ENCODE results near the gene EZR.

The EZR gene

DNA sequence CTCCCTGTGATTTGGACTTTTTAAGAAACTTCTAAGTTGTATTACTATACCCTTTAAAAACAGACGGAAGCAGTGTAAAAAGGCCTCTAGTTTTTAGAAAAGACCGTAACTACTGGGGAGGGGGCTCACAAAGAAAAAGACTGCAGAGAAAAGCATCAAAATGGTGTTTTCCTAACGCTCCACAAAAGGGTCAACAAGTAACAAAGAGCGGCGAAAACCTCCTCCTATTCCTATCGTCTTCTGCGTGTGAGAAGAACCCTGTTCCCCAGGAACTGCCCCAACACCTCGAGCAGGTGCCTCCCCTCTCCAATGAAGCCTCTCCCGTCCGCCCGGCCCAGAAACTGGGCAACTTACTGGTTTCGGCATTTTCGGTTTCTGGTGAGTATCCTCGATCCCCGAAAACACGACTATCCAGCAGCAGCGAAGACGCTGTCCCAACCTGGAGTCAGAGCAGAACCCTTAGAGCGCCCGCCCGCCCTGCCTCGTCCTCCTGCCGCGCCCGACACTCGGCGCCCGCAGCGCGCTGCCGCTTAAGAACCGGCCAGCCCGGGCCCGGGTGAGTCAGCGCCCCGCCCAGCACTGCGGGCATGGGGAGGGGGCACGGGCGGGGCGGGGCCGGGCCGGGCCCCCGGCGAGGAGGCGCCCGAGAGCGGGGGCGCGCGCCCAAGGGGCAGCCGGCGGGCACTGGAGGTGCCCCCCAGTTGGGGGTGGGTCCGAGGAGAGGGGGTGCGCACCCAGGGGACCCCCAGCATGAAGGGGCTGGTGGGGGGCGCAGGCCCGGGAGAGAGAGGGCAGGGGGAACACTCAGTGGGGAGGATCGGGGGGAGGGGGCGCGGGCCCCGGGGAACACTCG is 1.2 kb downstream of the EZR start:
- peak; percentile 85 for DNase-seq

DNA sequence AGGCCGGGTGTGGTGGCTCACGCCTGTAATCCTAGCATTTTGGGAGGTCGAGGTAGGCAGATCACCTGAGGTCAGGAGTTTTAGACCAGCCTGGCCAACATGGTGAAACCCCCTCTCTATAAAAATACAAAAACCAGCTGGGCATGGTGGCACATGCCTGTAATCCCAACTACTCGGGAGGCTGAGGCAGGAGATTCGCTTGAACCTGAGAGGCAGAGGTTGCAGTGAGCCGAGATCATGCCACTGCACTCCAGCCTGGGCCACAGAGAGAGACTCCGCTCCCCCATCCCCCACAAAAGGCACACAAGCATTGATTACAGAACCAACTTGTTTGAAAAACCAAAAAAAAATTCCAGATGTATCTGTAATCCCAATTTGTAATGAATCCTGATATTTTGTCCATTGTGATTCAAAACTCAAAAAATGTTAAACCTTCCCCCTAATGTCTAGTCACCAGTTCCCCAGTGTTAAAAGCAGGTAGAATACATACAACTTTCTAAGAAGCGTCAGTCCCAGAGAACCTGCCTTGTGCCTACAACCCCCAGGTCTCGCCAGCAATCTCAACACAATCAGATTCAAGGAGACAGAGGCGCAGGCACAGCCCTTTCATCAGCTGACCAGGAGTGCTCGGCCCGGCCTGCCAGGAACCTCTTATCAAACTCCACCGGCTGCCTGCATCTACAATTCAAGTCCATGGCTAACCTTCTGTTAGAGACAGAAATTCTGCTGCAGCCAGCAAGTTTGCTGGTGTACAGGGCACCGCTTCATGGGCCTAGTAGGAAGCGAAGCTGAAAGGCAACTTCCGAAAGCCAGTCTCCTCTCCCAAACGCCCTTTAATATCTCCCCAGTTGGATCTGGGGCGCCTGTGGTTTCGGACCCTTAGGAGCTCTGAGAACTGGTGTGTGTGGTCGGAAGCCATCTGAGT is 2.1 kb downstream of the EZR start:
- peak; percentile 53 to 63 for DNase-seq

DNA sequence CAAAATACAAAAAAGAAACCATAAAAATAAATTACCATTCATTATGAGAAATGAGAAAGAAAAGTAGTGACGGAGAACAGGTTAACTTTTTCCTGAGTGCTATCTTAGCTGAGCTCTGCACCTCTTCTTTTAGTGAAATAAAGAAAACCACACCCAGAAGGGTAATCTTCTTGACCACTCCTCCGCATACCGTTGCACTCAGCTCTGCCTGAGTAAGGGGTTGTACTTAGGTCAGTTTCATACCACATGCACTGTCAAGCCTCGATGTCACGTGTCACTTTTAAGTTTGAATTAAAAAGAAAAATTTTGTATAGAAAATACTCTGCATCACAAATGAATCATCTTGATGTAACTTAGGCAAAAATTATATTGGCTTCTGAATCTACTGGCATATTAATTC is 2.8 kb downstream of the EZR start:
- DNase-seq = peak in 1 of 2 donors; percentile 45

DNA sequence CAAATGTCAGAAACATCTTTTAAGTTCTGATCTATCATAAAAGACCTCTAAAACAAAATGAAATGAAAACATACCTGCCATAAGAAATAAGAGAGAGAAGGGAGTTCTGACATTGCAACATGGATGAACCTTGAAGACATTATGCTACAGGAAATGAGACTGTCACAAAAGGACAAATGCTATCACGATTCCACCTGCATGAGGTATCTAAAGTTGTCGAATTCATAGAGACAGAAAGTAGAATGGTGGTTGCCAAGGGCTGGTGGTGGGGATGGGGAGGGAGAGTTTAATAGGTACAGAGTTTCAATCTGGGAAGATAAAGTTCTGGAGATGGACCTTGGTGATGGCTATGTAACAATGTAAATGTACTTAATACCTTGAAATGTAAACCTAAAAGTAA is 3.3 kb downstream of the EZR start:
- DNase-seq = peak in 1 of 2 donors; percentile 41

DNA sequence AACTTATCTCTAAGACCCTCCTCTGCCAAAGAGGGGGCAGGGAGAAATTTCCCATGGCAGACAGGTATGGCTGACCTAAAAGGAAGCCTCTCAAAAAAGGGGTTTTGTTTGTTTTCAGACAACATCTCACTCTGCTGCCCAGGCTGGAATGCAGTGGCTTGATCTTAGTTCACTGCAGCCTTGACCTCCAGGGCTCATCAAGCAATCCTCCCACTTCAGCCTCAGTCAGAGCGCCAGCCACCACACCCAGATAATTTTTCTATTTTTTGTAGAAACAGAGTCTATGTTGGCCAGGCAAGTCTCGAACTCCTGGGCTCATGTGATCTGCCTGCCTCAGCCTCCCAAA is 3.8 kb downstream of the EZR start:
- DNase-seq = peak in 1 of 2 donors; percentile 34

DNA sequence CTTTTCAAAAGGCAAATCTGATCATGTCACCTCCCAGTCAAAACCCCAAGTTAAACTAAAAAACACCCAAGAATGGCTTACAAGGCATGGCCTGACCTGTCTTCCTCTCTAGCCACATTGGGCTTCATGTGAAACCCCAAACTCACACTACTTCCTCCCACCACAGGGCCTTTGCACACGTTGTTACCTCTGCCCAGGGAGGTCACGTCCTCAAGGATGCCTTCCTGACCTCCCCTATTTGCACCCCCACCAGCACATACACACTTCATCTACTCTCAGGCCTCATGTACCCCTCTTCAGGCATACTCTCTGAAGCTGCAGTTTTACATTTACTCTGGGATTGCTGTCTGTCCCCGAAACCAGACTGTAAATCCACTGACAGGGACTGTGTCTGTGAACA is 6.1 kb downstream of the EZR start:
- peak in 1 of 2 donors; percentile 56 for DNase-seq

DNA sequence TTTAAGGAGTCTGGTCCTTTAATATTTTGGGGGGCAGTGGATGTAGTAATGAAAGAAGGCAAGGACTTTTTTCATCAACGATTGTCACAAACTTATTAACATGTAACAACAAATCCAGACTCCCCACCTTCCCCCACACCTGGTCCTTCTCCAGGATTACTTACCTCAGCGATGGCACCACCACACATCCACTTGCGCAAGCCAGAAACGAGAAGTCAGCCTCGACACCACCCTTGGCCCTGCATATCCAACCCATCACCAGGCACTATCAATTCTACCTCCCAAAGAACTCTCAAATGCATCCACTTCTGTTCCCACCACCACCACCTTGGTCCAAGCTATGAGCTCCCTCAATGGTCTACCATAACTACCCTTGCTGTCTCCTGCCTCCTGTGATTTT is 6.6 kb downstream of the EZR start:
- DNase-seq = peak in 1 of 2 donors; percentile 32

DNA sequence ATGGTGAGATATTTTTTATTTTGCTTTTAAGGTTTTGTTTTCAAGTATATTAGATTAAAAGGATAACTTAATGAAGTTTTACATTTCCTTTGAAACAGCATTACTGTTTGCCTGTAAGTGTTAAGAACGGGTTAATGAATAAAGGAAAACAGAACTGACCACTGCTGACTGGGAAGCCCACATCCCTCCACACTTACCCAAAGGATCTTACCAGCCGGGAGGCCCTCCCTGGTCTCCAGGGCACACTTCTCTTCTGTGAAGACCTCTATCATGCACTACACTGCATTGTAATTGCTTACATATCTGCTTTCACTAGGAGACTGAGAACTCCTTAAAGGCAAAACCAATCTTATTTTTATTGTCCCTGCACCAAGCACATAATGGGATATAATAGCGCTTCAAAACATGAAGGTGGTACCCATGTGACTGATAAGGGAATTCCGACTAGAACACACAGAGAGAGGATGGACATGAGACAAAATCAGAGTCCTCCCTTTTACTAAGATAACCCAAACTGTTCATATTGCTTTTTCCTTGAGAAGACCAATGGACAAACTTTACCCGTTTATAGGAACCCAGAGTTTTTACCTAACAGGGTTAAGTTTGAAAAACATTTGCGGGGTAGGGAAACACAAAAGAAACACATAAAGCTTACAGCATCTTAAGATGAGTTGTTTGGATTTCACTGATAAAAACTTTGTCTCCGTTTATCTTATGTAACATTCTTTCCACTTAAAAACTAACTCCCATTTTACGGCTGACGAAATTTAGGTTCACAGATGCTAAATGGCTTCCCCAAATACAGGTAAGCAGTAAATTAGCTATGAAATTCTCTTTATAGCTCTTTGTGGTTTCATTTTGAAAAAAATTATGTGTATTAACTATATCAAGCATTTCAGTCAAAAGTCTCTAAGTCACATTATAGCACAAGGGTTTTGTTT is 8.7 kb downstream of the EZR start:
- peak in 1 of 2 donors; percentile 22 for DNase-seq

DNA sequence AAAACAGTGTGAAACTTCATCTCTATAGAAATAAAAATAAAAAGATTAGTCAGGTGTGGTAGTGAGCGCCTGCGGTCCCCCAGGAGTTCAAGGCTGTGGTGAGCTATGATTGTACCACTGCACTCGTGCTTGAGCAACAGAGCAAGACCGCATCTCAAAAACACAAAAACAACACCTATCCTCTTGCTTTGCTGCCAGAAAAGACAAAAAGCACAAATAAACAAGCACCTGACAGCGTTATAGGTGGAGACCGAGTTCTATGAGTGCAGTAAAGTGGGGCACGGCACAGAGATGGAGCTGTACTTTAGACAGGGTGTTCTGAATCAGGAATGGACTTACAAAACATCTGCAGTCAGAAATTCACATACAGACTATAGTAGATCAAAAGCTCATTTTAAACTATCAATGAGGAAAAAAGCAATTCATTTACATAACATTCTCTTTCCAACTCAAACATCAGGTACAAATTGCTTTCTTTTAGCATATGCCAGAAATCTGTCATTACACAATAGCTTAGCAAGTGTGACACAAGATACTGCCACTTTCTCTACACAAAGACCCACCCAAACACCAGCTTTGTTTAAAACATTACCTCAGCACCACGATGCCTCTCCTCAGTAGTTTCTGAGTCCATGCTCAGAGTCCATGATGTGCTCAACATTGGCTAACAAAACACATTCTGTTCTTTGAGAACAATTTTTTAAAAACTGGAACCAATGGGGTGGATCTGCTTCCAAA is 10.1 kb downstream of the EZR start:
- DNase-seq = peak; percentile 66 to 73

DNA sequence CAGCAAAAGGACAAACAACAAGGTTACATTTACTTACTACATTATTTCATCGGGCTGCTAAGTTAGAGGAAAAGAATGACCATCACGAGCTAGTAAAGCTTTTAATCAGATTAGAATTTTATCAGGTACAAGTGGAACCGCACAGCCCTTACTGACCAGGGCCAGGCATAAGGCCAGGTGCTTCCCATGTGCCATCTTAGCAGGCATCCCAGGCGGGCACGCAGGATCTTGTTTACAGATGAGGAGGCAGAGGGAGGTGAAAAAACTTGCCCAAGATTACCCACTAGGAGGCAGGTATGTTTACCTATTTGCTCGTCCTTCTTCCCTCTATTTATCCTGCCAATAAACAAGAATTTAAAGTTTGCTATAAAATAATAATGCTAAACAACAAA is 10.7 kb downstream of the EZR start:
- DNase-seq = peak in 1 of 2 donors; percentile 19

DNA sequence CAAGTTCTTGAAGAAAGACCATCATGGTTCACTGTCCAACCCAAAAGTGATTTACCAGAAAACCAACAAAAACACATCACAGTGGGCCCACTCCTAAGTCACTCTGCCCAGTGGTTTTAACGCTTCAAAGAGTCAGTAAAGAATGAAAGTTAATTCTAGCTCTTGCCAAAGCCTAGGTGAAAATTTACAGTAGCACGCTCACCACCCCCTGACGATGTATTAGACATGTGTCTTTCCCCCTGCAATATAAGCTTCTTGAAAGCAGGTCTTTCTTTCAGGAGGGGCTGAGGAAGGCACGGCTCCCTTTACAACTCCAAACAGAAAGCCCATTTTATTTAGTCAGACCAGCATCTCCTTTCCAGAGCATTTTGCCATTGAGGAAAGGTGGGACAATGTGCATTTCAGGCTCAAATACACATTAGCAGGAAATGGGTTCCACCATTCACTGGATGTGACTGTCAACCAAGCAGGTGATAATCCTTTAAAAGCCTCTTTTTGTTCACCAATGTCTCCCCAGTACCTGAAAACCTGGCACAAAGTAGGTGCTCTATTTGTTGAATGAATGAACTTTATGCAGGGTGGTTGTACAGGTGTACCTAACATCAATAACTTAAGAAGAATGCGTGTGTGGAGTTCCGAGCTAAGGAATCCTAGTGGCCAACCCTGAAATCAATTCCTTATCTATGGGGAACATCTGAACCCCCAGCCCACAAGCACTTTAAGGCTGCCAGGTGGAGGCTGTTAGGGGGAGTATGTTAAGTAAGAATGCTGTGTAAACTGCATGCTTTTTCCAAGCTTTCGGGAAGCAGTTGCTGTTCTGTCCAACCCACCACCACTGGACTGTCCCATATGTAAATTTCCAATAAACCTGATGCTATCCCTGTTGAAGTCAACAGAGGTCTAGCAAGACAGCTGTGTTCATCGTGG is 11.4 kb downstream of the EZR start:
- DNase-seq = peak in 1 of 2 donors; percentile 41

DNA sequence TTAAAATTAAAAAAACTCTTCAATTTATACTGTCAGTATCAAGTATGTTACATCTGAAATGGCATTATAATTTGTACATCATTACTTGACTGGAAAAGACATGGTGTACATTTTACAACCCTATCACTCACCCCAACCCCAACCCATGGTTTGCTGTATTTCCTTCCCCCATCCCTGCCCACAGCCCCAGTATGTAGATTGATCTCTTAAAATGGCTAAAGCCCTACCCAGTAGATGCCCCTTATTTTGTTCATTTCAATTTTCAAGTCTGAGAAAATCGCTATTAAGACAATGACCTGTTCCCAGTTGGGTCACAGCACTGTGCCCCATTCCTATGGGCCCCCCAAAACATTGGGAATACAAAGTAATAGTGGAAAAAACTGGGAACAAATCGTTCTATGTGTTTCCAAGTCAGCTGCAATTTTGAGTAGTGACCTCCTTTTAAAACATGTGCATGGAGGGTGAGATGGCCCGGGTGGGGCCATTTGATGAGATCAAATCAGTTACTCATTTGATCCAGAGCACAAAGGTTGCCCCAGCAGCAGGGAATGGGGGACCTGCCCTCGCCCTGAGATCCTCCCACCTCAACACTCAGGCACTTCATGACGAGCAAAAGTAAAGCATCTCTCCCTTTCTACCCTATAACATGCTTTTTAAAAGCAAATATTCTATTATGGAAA is 13.3 kb downstream of the EZR start:
- peak in 1 of 2 donors; percentile 37 for DNase-seq

DNA sequence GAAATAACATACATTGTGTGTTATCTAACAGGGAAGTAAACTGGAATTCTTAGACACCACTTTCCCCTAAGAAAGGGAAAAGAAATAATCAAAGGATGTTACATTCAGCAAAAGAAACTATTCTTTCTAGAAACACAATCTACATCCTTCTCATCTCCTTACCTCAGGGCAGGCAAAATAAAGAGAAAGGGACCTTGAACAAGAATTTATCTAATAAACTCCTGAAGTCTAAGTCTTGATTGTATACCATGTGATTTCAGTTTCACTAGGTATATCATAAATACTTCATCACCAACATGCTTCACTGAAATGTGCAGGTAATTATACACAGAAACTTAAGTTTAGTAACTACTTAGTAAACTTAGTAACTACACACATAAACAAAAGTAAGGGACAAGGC is 15.0 kb downstream of the EZR start:
- no peak for DNase-seq

DNA sequence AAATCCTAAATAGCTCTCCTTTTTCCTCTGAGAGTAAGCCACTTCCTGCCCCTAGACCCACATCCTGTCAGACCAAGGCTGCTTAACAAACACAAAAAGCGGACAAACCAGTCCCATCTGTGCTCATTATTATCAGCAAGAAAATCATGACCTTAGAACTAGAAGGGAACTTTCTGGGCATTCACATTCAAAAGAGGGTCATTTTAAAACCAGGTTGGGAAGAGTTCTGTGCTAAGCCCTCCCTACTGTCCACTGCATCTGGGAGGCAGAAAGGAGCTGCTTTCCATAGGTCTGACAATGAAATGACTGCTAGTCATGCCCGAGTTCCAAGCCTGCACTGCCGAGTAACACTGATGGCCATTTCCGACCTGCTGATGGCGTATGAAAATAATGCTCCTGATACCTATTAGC is 15.4 kb downstream of the EZR start:
- DNase-seq = peak in 1 of 2 donors; percentile 76

DNA sequence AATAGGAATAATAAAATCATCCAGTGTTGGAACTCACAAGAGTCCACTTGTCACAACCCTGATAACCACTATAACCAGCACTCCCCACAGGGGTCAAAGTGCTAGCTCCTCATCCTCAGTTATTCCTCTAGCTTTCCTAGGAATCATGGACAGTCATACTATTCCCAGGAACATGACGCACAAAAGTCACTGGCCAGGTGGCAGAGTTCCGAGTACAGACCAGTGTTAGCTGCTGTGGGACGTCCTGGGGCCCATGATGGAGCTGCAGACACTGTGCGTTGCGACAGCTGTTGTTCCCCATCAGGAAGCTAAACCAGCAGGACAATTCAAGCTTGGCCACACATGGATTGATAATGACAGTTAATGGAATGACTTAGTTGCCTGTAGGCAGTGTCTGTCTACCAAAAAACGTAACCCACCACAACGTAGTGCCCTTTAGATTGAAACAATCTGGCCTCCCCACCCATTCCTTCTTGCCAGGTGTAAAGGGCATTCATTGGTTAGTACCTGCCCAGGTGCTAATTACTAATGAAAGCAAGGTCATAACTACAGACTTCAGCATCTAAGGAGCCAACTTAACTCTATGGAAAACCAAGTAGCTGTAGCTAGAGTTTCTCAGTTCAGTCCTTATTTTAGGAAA is 17.4 kb downstream of the EZR start:
- no peak for DNase-seq

DNA sequence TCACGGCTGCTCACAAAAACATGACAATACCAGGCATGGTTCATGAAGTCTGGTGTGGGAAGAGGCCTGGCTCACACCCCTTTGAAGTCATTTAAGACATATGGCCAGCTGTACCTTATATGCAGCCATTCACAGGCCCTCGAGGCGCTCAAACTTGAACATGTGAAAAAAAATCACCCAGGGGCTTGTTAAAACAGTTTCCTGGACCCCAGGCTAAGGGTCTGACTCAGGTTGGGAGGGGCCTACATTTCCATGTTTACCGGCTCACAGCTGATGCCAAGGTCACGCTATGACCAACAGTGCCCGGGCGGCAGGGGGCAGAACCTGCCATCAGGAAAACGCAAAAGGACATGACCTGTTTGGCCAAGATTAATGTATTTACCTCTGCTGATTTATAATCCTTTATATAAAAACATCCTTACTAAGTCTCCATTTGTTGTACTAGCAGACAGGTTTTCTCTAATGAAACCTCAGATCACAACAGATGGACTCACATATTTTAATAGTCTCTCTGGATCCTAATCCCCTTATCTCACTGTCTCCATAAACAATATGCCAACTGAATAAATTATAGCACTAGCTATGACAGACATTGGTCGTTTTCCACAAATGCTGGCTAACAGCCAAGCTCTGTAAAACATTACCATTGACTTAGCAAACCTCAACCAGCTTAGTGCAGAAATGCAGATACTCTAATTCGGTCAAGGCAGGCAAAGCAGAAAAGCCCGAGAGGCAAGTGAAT is 19.9 kb downstream of the EZR start:
- DNase-seq = no peak

DNA sequence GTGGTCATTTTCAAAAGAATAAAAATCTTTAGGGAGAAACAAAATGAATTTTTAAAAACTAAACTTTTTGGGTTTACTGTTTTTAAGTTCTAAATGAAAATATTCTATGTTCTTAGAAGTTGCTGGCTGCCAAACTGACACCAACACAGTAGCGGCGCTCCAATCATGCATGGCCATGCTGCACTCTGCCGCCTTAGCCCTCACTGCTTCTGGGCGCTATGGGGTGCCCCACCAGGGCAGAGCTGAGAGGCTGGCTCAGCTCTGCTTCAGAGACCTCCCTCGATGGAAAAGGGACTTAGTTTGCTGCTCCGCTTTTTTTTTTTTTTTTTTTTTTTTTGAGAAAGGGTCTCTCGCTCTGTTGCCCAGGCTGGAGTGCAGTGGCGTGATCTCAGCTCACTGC is 20.9 kb downstream of the EZR start:
- DNase-seq = no peak

DNA sequence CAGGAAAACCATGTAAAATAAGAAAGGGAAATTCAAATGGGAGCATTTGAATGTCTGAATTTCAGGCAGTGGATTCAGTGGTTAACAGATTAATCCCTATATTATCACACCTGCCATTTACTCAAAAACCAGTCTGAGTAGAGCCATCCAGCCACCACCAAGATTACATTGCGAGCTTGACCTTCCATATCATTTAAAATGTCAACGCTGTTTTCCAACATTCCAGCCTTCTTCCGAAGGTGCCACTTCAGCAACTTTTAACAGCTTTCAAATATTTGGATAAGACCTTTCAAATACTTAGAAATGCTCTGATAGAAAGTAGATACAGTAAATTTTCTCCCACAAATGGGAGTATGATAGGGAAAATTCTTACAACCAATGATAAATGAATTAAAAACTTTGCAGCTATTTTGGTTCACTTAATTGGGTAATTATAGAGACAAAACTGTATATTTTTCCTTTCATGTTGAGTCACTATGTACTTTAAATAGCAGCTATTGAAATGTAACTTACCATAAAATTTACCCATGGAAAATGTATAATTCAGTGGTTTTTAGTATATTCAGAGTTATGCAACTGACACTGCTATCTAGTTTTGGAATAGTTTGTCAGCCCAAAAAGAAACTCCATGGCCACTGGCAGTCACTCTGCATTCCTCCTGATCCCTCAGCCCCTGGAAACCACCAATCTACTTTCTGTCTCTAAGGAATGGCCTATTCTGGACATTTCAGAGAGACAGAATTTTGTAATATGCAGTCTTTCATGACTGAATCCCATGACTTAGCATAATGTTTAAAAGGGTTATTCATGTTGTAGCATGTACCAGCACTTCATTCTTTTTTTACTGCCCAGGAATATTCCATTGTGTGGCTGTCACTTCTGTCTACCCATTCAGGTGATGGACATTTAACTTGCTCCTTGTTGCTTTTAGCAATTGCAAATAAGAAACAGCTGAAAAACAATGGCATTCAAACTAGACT is 21.5 kb downstream of the EZR start:
- DNase-seq = no peak

Measured in CD4-positive, alpha-beta T cell treated with Interleukin-1 beta for 1 hour (primary cell).